Measurements from ENCODE around the gene PSPC1.
"Not testable (repeated sequence)": the region's sequence is repeated elsewhere in the genome, so short reads cannot be mapped to it uniquely, and the experiment has no call there.

PSPC1 gene

DNA sequence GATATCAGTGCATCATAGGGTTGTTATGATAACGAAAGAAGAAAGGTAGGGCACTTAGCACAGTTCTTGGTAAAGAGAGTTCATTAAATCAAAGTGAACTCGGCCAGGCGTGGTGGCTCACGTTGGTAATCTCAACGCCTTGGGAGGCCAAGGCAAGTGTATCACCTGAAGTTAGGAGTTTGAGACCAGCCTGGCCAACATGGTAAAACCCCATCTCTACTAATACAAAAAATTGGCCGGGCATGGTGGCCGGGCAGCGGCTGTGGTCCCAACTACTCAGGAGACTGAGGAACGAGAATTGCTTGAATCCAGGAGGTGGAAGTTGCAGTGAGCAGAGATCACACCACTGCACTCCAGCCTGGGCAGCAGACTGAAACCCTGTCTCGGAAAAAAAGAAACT is 19.1 kb downstream of the PSPC1 start:
- no peak for DNase-seq

DNA sequence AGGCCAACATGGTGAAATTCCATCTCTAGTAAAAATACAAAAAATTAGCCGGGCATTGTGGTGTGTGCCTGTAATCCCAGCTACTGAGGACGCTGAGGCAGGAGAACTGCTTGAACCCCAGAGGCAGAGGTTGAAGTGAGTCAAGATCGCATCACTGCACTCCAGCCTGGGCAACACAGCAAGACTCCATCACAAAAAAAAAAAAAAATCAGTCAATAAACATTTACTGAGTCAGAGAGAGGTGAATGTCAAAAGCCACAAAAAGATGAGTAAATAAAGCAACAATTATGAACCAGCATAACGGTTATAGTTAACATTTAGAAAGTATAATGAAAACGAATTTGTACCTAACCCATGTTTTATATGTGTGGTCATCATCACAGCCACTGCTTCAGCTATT is 23.1 kb downstream of the PSPC1 start:
- DNase-seq: no peak

DNA sequence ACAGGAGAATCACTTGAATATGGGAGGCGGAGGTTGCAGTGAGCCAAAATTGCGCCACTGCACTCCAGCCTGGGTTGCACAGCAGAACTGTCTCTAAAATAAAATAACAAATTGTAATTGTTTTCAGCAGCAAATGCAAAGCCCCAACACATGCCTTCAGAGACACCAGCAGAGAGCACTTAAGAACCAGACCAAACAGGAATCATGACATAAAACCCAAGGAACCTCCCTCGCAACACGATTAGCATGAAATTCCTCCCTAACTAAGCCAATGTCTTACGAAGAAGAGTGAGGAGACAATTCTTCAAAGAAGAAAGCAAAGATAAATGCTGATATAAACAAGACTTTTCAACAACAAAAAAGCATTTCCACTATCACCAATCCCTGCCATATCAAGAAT is 40.1 kb downstream of the PSPC1 start:
- no peak for DNase-seq

DNA sequence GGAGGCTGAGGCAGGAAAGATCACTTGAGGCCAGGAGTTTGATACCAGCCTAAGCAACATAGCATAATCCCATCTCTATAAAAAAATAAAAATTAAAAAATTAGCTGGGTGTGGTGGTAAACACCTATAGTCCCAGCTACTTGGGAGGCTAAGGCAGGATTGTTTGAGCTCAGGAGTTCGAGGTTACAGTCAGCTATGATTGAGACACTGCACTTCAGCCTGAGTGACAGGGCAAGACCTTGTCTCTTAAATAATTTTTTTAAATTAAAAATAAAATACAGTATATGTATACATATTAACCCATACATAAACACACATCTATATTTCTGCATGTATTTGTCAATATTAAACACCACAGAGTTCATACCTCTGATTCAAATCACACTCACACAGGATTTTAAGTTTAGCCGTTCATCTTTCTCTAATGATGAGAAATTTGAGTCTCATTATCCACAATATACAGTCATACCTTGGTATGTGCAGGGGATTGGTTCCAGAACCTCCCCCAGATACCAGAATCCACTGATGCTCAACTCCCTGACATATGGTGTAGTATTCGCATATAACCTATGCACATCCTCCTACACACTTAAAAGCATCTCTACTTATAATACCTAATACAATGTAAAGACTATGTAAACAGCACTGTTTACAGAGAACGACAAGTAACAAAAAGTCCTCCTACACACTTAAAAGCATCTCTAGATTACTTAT is 44.7 kb downstream of the PSPC1 start:
- no peak for DNase-seq

DNA sequence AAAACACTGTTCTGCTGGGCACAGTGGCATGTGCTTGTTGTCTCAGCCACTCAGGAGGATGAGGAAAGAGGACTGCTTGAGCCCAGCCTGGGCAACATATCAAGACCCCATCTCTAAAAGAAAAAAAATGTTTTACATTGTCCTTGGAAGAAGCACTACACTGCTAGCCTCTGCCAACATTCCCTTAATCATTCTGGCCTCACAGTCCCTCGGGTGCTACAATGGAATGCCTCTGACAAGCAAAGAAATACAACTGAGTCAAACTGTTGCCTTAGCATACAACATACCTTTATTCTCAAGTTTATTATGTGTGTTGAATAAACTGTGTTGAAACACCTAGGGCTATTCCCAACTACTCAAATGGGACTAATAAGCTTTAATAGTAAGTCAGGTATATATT is 56.1 kb downstream of the PSPC1 start:
- no peak for DNase-seq

DNA sequence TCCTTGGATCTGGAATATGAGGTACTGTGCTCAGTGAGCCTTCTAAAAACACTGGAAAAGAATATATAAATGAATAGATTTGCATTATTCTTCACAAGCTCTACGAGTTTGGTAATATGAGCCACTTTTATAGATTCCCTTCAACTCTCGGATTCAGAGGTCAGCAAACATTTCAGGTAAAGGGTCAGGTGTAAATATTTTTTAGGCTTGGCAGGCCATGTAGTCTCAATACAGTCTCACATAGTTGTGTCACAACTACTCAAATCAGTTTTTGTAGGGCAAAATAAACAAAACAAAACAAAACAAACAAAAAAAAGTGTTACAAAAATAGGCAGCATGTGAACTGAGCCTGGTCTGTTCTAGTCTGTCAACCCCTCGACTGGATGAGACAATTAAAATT is 57.4 kb downstream of the PSPC1 start:
- DNase-seq: no peak

DNA sequence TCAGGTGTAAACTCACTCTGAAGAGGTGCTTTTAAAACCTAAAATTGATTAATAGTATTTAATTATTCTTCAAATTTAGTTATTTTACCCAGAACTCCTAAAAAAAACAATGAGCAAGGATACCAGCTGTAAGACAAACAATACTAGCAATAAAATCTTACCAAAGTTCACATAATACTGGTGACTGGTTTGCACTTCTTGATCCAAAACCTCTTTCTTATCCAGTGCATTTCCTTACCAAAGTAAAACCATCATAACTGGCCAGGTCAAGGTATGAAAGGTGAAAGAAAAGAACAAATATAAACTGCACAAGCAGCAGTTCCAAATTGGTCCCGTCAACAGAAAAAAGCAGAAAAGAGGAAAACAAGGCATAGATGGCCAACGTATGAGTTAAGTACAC is 62.7 kb downstream of the PSPC1 start:
- DNase-seq: no peak

DNA sequence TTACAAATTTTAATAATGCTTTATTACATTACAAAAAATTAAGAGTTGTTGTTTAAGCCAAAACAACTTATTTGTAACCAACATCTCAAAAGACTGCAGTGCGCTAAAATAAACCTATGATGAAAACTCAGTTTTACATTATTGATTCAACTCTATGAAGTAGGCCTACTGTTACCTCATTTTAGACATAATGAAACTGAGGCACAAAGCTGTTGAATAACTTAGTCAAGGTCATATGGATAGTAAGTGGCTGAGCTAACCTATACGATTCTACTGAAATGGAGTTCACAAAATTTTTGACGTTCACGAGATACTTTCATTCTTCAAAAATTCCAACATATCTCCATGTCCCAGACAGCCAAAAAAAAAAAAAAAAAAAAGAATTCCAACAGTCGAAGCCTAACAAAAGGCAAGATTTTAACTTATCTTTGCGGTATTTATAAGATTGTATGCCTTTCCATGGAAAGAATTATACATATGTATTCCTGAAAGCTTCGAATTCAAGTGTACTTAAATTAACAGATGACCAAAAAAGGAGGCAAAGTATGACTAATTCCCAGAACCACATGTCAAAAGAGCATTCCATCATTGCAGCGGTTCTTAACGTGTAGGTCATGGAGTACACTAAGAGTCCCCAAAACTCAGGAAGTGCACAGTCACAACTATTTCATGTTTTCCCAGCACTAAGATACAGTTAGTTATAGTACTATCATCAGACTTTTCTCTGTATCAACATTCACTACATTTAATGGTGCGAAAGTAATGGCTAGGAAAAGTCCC is 69.4 kb downstream of the PSPC1 start:
- no peak for DNase-seq

DNA sequence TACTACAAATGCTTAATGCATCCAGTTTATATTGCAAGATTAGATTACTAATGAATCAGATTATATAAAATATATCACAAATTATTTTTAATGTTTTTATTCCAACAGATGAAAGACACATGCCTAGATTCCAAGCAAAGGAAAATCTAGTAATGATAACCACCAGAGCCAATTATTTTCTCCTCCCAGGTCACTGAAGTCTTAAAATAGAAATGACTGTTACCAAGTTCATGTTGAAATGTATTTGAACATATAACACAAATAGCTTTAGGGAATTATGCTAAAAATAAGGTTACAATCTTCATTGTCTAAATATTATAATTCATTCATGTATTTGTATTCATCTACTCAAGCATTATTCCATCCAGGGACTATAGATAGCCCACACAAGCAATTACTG is 73.0 kb downstream of the PSPC1 start:
- DNase-seq: not testable (repeated sequence)

DNA sequence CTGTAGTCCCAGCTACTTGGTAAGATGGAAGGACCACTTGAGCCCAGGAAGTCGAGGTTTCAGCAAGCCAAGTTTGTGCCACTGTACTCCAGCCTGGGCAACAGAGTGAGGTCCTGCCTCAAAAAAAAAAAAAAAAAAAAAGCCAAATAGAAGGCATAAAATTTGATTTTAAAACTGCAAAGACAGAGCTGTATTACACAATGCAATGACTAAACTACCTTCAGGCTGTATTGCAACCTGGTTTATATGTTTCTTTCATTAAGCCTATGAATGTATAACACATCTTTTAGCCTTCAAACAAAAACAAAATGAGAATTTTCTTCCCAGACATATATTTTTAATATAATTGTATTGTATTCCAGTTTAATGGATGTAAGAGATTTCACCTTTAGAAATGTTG is 73.7 kb downstream of the PSPC1 start:
- DNase-seq: not testable (repeated sequence)

DNA sequence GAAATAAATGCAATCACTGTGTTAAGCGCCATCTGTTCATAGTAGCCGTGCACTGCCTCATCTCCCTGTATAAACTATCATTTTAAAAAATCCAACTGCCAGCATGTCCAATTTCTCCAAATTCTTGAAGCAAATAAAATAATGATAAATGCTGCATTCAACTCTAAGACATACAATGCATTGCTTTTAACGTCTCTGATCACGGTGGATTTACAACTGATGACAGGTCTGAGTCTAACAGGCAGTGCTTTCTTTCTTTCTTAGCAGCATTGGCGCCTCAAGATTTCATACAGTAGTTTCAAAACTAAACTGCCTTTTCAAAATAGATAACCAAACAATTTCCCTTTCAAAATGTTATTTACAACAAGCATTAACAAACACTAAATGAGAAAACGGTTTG is 78.5 kb downstream of the PSPC1 start:
- DNase-seq: not testable (repeated sequence)

DNA sequence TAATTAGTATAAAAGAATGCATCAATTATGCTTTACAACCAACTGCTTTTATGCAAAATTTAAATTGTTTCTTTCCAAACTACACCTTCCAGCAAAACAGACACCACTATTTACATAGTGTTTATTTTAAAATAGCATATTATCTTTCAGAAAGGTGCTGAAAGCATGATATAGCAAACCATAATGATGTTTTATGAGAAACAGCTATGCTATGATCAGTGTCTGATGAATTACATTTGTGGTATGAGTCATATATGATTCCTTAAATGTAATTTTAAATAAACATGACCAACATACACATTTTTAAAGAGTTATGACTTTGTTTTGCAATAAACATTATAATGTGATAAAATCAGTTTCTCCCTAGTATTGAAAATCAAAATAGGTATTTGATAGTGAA is 81.1 kb downstream of the PSPC1 start:
- not testable (repeated sequence) for DNase-seq

DNA sequence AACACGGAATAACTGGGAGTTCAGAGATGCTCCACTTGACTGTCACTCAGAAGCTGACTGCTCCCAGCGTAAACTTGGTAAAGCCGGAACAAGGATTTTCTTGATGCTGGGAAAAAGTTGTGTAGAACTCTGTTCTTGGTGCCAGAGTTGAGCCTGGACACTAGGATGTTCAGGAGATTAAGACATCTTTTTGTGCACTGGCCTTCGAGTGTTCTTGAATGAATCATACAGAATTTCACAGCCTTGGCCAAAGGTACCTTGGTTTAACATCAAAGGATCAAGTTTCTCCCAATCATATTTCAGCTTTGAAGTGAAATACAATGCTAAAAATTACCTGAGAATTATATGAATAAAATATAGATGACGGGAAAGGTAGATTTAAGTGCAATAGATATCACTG is 81.8 kb downstream of the PSPC1 start:
- DNase-seq: not testable (repeated sequence)

DNA sequence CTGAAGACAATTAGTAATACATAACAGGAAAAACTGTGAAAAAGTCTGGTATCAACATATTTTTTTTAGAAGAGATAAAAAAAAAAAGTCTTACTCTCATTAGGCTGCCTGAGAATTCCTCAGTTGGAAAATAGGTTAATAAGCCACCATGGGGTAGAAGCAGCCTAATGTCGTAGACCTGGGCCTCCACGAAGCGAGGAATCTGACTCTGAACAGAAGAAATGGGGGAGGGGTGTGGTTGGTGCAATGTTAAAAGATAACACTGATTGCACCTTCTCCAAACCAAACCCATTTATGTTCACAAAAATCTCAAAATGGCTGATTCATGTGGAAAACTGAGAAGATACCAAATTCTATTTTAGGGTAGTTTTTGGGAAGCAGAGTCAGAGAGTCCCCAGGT is 86.9 kb downstream of the PSPC1 start:
- DNase-seq: no peak

DNA sequence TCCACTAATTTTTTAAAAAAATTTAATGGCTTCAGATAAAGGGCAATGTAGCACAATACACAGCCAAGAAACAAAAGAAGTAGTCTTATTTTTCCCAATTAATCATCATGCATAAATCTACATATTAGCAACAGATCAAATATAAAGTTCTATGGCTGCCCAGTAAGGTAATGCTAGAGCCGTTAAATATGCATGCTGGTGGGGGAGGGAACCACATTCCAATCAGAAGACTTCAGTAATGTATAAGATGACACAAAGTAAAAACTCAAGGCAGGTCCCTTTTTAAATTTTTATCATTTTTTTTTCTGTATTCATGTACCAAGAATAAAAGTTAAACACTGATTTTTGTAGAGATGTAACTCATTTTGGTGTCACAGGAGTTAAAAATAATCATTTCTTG is 87.3 kb downstream of the PSPC1 start:
- DNase-seq: no peak

DNA sequence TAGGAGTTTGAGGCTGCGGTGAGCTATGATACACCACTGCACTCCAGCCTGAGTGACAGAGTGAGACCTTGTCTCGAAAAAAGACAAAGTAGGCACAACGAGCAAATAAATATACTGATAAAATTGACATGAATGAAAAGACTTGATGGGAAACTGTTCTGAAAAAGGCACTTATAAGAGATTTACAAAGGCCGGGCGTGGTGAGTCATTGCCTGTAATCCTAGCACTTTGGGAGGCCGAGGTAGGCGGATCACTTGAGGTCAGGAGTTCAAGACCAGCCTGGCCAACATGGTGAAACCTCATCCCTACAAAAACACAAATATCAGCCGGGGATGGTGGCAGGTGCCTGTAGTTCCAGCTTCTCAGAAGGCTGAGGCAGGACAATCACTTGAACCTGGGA is 91.3 kb downstream of the PSPC1 start:
- not testable (repeated sequence) for DNase-seq

DNA sequence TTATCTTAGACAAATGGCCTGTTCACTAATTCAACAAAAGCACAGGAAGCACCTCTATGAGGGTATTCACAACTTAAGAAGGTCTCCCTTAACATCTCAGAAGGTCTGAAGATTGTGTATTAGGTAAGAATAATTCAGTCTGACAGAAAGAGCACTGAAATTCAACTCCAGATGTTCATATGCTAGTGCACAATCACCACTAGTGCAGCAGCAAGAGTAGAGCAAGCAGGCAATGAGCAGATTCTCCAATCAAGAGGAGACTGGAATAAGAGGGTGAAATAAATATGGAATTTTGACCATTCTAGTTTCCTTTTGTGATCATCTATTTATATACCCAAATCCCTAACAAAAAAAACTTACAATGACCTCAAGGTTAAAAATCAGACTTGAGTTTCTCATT is 97.3 kb downstream of the PSPC1 start:
- DNase-seq: no peak

DNA sequence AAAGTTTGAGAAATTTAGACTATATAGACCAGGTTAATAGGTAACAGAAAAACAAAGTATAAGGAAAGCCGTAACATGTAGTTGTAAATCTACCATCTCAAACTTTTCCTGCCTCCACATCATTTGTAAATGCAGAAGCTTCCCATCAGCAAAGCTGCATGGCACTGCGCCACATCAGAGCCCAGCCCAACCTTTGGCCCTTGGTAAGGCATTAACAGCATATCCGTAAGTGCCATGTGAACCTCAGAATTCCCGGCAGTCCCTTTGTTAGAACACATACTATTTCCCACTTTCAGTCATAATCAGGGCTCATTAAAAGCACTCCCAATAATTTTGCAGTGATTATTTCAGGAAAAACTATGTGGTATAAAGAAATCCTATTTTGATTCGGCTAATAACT is 97.7 kb downstream of the PSPC1 start:
- DNase-seq: no peak

DNA sequence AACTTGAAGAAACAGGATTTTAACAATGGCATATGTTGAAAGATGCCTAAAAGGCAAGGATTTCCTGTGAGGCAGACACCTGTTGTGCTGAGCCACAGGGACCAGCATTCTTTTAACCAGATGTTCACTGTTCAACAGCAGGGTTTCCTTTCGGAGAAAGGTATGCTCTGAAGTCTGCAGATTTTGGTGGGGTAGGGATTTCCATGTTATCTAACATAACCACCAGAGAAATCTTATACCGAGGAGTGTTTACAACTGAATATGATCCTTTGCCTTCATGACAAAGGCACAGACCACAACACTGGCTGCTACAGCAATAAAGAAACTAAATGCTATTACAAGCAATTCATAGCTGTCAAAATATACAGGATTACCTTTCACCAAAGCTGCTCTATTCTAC is 101.2 kb downstream of the PSPC1 start:
- no peak for DNase-seq

DNA sequence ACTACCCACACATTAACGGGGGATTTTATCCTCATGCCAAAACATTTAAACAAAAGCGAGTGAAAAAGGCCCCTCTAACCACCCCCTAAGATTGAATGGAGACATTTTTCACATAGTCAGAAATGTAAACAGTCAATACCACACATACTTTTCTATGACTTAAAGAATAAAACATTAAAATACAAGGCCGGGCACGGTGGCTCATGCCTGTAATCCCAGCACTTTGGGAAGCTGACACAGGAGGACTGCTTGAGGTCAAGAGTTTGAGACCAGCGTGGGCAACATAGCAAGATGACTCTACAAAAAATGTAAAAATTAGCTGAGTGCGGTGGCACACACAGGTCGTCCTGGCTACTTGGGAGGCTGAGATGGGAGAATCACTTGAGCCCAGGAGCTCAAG is 102.0 kb downstream of the PSPC1 start:
- no peak for DNase-seq

DNA sequence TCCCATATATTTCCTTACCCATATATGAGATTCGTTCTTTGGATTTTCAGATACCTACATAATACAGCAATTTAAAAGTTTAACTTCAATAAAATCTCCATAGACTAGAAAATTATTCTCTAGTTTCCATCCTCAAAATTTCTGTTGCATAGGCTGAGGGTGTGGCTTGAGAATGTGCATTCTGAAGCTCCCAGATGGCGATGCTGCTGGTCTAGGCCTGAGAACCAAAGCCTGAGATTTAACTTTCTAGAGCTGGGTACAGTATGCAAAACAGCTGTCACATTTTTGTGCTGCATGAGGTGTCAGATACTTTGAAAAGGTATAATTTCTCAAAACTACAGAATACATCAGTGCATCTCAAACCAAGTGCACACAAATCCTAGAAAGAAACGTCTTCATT is 106.6 kb downstream of the PSPC1 start:
- DNase-seq: no peak

DNA sequence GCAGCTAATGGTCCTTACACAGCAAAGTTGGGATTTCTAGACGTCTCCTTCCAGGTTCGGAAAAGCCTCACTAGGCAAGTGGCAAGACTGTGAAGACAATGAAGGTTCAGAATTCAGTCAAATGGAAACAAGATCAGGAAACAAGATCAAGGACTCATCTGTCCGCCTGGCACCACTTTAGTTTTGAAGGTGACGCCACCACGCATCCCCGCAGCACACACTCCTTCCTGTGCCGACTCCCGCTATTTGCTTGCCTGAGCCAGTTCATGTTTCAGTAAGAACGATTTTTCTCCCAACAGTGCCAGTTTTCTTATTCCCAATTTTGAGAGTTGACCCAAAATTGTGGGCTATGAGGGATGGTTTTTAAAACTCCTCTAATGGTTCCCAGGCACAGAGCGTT is 107.8 kb downstream of the PSPC1 start:
- no peak for DNase-seq

DNA sequence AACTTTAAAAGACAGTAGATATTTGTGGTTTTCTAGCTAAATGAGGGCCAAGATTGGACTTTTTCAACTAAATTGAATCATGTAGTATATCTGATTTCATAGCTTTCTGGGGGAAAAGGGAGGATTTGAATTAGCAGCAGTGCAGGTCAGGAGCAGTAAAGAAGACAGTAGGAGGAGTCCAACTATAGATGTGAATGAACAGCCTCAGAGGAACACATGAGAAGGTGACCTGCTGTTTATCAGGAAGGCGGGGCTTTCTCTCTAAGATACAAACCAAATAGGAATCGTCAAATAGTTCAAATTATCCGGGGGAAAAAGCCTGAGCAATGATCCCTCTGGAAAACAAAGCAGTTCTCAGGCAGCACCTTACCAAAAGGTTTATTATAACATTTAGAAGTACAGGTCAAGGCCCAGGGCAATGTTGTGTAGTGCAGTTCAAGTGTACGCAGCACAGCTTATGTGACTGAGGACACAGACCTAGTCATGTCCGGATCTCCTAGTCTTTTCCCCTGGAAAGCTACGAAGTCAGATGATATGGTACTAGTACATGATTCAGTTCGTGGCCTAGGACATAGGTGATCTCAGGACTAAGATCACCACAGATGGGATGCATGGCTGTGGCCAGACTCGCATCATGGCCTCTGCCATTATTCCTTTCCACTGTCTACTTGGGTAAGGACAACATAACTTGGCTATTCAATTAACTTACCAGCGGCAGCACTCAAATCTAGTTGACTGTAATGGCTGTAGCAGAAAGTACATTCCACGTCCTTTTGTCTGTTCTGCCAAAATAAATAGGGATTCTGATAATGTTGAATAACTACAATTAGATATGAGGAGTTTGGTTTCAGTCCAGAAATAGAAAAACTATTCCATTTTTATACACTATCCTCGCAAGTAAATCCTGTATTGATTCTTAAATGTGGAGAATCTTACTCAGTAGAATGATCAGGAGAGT is 109.0 kb downstream of the PSPC1 start:
- no peak for DNase-seq

DNA sequence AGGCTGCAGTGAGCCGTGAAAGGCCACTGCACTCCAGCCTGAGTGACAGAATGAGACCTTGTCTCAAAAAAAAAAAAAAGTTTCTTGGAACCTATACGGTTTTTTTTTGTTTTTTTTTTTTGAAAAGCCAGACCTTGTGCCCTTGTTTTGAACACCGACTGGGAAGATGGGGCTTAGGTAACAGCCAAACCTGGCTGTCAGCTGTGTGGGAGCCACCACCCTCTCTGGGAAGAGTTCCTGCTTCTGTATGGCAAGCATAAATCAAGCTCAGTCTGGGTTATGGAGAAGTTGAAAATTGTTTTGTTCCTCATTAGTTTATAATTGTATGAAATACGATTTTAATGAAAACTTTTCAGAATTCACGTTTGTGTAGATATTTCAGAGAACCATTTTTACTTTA is 109.8 kb downstream of the PSPC1 start:
- DNase-seq: no peak

All from activated CD8-positive, alpha-beta memory T cell treated with anti-CD3 and anti-CD28 coated beads, Interleukin-2, amount 50 U/mL, for 4 hours (primary cell).